ENCODE measurements around the gene TOMM20L.

- TF ChIP-seq CTCF (tag by site-specific recombination; IDR thresholded peaks at IDR 0.05) (no peak), REST (tag by site-specific recombination; IDR thresholded peaks at IDR 0.05) (no peak), ZNF138 (tag by site-specific recombination; IDR thresholded peaks at IDR 0.05; ENCODE audit: borderline replicate concordance) (no peak), ZNF274 (IDR thresholded peaks at IDR 0.05; ENCODE audit: low read length) (no peak), ZNF274 (tag by site-specific recombination; IDR thresholded peaks at IDR 0.05; ENCODE audit: borderline replicate concordance) (no peak), FEZF1 (tag by site-specific recombination; IDR thresholded peaks at IDR 0.05) (no peak), ZBTB7A (tag by site-specific recombination; IDR thresholded peaks at IDR 0.05; ENCODE audit: low read depth) (no peak), REPIN1 (tag by site-specific recombination; IDR thresholded peaks at IDR 0.05; ENCODE audit: low read depth) (no peak), TRIM28 (IDR thresholded peaks at IDR 0.05; ENCODE audit: borderline replicate concordance, low read length) (no peak), ATF2 (tag by site-specific recombination; IDR thresholded peaks at IDR 0.05; ENCODE audit: low read depth) (no peak), ZNF248 (tag by site-specific recombination; IDR thresholded peaks at IDR 0.05) (no peak), YY1 (tag by site-specific recombination; IDR thresholded peaks at IDR 0.05) (no peak)
Measured at GRCh38 chr14:58368956-58369355, 26.8 kb upstream of the TOMM20L start.
